ENCODE data around the gene DNAJC5G.

DNA sequence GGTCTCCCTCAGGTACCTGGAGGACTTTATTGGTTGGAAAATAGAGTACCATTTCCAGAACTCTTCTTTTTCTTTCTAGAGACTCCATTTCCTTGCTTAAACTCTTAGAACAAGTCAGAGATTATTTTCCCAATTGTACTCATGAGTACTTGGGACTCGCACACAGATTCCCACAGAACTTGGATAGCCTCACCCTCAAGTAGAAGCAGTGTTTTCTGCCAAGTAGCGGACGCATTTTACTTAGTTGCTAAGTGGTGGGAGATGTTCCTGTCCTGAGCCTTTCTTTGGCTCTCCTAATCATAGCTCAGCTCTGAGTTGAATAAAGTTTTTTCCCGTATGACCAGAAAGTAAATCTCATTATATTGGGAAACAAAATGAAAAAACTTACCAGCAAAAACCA, 29.6 kb upstream of the DNAJC5G start:
- TF ChIP-seq, protein P1, sequence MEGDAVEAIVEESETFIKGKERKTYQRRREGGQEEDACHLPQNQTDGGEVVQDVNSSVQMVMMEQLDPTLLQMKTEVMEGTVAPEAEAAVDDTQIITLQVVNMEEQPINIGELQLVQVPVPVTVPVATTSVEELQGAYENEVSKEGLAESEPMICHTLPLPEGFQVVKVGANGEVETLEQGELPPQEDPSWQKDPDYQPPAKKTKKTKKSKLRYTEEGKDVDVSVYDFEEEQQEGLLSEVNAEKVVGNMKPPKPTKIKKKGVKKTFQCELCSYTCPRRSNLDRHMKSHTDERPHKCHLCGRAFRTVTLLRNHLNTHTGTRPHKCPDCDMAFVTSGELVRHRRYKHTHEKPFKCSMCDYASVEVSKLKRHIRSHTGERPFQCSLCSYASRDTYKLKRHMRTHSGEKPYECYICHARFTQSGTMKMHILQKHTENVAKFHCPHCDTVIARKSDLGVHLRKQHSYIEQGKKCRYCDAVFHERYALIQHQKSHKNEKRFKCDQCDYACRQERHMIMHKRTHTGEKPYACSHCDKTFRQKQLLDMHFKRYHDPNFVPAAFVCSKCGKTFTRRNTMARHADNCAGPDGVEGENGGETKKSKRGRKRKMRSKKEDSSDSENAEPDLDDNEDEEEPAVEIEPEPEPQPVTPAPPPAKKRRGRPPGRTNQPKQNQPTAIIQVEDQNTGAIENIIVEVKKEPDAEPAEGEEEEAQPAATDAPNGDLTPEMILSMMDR (conservative IDR thresholded peaks at IDR 0.05; ENCODE audit: low read depth, low read length): no peak
- no peak for TF ChIP-seq EZH2 (IDR thresholded peaks at IDR 0.05; ENCODE audit: borderline replicate concordance, low read depth, low read length, poor library complexity, severe bottlenecking)

Measured in A673 (cell line).